Islet precursor cell (in vitro differentiated cells): ENCODE data around the gene NADK.
"Not testable (repeated sequence)": the region's sequence is repeated elsewhere in the genome, so short reads cannot be mapped to it uniquely, and the experiment has no call there.

Experiments
- DNase-seq: peaks from one replicate; pipeline ENCODE4 v3.0.0-alpha.2; 2018

The NADK gene

DNA sequence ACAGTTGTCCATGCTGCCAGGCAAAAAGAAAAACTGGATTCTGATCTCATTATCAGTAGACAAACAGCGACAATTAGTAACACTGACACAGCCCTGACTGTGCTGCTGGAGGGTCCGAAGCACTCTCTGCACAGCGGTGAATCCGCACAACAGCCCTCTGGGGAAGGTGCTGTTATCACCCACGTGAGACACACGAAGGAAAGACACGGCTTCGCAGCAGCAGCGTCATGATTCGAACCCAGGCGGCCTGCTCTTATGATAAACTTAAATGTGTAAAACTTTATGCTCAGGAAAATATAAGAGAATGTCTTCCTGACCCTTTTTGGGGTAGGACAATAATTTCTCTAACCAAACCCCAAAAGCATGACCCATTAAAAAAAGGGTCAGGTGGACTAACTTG is 35.7 kb downstream of the NADK start:
- DNase-seq: not testable (repeated sequence)

DNA sequence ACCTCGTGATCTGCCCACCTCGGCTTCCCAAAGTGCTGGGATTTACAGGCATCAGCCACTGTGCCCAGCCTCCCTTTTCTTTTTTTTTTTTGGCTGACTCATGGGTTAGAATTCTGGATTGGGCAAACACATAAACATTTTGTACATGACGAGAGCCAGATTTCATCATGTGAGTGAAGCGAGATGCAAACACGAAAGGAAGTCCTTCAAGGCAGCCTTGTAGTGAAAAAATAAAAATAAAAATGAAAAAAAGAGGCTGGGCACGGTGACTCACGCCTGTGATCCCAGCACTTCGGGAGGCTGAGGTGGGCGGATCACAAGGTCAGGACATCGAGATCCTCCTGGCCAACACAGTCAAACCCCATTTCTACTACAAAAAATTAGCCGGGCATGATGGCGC is 37.3 kb downstream of the NADK start:
- not testable (repeated sequence) for DNase-seq

DNA sequence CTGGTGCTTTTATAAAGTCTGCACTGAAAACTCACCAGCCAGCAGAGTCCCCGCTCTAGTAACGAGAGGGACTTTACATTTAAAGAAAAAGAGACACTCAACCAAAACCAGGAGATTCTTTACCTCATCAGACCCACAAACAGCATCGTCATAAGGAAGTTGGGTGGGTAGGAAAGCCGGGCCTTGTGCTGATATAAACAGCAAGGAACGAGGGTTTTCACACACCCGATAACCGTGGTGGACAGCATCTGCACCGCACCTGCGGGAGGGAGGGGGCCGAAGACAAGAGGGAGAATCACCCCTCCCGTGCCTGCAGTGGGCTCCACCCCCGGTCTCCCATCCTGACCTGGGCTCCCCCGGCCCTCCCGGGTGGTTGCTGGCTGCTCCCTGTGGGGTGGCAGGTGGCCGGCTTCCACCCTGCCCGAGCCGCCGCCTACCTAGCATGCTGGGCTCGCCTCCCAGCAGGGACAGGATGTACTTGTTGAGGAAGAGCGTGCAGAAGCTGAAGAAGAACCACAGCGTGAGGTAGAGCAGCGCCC is 39.4 kb downstream of the NADK start:
- DNase-seq: not testable (repeated sequence)

DNA sequence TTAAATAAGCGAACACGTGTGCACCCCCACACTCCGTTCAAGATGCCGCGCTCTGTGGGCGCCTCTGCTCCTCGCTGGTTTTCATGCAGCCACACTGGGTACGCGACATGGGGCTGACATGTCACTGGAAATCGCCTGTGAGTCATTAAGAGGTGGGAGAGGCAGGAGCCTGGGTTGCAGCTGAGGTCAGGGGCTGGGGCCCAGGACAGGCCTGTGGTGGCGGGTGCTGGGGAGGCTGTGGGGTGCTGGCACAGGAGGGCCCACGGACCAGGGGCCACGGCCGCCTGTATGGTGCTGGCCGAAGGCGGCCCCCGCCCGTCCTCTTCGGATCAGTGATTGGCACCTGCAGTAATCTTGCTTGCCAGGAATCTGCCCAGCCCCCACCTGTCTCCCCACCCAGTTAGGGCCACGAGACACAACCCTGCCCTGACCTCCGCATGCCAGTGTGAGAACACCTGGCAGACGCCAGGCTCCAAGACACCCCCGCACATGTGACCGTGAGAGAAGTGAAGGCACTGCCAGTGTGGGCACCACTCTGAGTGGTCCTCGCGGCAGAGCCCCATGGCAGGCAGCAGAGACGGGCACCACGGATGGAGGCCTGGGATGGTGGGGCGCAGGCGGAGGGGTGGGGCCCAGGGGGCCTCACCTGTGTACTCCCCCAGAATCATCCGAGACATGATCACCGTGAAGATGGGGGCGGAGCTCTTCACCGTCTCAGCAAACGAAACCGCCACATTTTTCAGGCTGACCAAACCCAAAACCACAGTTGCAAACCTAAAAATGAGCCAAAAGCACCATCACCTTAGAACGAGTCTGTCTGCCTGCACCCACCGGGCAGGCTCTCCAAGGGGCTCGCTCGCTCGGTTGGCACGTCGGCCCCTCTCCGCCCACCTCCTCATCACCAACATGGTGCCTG is 40.3 kb downstream of the NADK start:
- peak; percentile 18 for DNase-seq

DNA sequence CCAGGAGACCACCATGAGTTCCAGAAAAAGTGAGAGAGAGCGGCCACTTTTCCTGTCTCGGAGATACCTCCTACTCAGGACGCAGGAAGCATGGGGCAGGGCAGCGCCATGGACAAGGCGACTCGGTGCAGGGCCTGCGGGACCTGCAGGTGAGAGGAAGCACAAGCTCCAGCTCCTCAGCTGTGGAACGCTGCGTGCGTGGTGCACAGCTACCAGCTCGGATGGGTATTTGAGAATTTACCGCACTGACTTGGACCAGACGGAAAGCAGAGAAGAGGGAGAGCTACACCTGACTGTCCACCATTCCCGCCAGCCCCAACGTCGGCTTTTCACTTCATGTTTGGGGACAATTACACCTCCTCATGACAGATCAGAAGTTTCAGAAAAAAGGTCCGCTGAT is 45.9 kb downstream of the NADK start:
- peak; percentile 30 for DNase-seq

DNA sequence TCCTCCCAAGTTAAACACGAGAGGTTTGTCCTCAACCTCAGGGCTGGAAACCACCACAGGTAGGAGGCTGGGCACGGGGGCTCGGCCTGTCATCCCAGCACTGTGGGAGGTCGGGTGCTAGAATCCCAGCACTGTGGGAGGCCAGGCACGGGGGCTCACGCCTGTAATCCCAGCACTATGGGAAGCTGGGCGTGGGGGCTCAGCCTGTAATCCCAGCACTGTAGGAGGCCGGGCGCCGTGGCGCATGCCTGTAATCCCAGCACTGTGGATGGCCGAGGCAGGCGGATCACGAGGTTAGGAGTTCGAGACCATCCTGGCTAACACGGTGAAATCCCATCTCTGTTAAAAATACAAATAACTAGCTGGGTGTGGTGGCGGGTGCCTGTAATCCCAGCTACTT is 47.4 kb downstream of the NADK start:
- DNase-seq: peak; percentile 23

DNA sequence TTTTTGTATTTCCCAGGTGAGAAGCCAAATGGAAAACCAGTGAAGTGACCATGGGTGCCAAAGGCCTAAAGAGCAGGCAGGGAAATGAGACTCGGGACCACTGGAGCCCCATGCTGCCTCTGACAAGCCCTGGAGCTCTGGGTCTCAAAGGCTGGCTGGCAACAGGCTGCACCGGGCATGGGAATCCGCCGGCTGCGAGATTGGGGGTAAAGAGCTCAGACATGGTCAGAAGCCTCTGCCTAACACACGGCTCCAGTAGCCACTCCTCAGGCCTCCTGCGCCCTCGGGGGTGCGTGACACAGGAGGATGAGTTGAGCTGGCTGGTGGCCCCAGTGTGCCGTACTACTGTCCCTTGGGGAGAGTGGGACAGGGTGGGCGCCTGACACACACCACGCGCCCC is 48.0 kb downstream of the NADK start:
- peak; percentile 5 for DNase-seq

DNA sequence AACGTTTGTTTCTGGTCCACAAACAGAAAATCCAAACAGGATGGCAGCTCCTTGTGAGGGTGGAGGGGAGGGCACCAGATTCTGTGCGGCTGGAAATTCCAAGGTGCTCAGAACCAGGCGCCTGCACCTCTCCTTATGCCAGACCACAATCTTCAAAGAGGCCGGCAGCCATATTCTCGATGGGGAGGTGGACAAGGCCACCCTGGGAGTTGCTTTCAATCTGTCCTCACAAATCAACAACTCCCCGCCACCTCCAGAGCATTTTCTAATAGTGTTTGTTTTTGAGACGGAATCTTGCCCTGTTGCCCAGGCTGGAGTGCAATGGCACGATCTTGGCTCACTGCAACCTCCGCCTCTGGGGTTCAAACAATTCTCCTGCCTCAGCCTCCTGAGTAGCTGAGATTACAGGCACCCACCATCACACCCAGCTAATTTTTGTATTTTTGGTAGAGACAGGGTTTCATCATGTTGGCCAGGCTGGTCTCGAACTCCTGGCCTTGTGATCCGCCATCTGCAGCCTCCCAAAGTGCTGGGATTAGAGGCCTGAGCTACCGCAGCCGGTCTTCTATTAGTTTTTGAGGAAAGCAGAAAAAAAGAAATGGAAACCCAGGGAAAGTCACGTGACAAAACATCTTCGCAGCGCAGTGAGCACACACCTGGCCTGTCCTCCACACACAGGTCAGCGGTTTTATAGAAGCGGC is 49.0 kb downstream of the NADK start:
- DNase-seq: peak; percentile 7

DNA sequence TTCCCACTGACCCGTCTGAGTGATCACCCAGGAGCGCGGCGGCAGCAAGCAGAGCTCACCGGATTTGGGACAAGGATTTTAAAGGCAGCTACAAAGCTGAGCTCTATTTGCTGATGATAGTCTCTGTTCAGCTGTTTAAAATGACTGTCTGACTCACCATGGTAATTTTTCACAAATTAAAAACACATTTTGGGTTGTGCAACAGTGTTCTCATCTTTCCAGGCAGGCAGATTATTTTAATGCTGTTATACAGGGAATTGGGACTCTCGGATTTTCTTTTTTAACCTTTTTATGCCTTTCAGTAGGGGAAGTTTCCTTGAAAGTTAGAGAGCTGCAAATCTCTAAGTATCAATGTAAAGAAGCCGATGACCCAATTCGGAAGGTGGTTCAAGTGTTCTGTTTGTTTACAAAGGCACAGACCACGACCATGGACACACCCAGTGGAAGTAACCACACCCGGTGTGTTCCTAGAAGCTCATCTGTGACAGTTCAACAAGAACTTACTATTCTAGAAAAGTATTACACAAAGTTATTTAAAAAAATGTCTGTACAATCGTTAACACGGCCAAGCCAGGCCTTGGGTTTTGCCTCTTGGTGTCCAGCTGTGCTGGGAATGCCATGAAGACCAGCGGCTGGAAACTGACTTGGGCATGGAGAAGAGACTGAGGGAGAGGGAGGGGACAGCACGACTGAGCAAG is 49.8 kb downstream of the NADK start:
- peak; percentile 6 for DNase-seq

DNA sequence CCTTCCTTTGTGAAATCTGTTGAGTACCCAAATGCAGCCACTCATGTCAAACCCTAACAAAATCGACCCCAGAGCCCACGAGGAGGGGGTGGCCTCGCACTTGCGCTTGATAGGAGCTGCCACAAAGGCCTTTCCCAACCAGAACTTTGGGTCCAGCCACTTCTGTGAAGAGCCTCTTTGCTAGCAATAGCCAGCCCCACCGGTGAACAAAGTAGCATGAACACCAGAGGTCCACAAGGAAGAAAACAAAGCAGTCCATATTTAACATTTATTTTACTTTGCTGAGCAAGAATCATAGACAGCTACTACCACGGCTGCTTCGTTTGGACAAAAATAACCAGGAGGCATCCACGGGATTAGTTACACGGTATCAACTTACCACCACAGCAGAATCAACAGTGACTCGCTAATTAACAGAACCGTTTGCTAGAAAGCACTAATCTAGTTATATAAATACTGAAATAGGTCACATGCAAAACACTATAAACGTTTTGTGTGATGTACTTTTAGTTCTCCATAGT is 51.1 kb downstream of the NADK start:
- peak; percentile 17 for DNase-seq

DNA sequence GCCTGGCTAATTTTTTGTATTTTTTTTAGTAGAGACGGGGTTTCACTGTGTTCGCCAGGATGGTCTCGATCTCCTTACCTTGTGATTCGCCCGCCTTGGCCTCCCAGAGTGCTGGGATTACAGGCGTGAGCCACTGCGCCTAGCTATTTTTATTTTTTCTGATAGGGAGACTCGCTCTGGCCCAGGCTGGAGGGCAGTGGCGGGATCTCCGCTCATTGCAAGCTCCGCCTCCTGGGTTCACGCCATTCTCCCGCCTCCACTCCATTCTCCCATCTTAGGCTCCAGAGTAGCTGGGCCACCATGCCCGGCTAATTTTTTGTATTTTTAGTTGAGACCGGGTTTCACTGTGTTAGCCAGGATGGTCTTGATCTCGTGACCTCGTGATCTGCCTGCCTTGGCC is 52.2 kb downstream of the NADK start:
- peak; percentile 15 for DNase-seq

DNA sequence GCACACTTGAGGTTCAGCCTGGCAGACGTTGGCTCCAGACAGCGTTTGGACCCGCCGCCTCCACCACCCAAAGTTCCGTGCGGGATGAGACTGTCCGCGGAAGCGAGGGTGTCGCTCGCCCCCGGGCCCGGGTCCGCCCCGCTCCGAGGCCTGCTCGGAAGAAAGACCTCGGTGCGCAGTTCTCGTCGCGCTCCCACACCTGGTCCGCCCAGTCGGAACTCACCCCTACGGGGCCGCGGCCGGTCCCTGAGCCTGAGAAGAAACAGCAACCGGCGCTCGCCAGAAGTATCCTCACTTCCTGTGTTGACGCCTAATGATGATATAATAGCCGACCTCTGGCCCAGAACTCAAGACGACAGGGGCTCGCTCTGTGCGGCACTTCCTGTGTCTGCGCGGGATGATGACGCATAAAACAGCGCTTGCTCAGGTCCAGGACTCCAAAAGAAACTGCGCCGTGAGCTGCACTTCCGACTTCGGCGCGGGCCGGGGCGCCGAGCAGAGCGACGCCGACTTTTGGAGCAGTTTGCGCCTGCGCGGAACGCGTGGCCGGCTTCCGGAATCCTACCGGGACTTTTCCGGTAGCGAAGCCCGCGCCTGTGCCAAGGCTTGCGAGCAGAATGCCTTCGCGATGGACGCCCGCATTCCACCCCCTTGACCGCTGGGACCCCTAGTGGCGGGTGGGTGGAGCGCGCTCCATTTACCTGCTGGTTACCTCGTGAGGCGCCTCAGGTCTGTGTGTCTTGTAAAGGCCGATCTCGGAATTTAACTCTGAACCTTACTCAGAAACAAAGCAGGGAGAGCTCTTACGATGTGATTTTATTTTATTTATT is 54.0 kb downstream of the NADK start, which contains the start of gene CDK11A:
Gene CDK11A (minus strand): TSS at position 323 of the 830 bp plus-strand sequence. CDS start 1,539 bp downstream, outside the sequence.
- DNase-seq: peak; percentile 99

DNA sequence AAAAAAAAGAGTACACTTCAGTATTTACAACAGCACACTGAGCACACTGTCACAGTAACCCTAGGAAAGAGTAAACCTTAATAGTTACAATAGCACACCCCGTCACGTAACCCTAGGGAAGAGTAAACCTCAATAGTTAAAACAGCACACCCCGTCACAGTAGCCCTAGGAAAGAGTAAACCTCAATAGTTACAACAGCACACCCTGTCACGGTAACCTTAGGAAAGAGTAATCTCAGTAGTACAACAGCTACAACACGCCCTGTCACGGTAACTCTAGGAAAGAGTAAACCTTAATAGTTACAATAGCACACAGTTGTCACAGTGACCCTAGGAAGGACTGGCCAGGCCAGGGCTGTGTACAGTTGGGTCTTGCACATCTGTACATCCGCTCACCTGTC is 57.1 kb downstream of the NADK start:
- DNase-seq: peak; percentile 22

DNA sequence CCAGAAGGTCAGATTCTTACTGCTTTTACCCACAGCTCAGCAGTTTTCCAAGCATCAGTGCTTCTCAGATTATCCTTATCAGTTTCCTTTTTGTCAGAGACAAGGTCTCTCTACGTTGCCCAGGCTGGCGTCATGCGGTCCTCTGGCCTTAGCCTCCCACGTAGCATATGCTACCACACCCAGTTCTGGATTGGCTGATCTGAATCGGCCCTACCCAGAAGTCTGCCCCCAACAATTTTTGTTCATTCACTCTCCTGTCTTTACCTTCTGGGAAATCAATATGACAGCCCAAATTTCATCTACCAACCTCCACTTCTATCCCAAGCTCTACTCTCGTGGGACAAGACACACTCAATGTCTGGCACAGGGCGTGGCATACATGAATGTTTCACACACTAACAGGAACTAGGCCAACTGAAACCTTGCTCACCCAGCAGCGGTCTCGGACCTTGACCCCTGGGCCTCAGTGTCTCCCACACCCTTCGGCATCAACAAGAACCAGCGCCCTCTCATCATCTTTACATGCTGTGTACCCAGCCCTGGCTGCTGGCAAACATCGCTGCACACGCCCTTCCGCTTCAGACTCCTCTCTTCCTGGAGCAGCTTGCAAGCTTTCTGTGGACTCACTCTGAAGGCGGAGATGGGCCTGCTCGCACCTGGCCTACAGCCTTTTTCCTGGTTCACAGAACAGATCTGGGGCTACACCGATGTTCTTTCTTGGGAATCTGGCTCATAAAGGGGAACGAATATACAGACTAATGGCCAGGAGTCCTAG is 63.0 kb downstream of the NADK start:
- DNase-seq: peak; percentile 2

DNA sequence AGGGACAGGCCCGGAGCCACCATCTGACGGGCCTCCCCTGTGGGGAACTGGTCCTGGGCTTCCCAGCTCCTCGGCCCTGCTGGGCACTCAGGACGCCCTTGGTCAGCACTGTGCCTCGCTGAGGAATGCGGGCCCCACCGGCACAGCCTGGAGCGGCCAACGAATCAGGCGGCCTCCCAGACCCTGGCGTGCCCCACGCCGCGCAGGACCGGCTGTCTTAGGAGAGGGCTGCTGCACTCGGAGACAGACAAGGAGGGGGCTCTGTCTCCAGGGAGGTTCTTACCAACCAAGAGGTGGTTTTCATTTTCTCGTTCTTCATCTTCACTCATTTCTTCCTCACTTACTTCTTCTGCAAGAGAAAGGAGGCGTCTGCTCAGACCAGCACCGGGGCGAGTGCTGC is 70.4 kb downstream of the NADK start:
- DNase-seq: not testable (repeated sequence)

DNA sequence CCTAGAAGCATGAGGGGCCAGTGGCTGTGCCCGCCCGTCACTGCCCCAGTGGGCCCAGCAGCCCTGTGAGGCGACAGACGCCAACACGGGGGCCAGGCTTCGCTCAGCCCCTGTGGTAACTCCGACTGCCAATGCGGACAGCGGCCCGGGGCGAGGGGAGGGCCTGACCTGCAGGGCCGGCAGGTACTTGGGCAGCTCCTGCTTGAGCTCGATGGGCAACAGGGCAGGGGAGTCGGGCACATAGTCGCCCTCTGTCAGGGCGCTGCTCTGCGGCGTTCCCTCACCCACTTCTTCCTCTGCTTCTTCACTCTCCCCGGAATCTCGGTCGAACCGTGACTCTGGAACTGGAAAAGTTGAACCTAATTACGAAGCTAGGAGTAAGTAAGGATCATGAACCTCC is 71.0 kb downstream of the NADK start:
- not testable (repeated sequence) for DNase-seq

DNA sequence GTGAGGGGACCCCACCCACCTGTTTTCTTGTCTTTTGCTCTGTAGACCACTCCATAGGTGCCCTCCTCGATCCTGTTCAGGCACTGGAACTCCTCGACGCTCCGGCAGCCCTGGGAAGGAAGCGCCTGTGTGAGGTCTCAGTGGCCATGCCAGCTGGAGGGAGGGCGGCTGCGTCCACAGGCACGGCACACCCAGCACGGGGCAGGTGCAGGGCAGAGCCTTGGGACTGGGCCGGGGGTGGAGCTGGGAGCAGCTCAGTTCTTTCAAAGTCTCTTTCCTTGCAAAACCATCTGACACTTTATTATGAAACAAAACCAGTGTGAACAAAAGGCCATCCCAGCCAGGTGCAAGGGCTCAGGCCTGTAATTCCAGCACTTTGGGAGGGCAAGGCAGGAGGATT is 72.6 kb downstream of the NADK start:
- DNase-seq: not testable (repeated sequence)

DNA sequence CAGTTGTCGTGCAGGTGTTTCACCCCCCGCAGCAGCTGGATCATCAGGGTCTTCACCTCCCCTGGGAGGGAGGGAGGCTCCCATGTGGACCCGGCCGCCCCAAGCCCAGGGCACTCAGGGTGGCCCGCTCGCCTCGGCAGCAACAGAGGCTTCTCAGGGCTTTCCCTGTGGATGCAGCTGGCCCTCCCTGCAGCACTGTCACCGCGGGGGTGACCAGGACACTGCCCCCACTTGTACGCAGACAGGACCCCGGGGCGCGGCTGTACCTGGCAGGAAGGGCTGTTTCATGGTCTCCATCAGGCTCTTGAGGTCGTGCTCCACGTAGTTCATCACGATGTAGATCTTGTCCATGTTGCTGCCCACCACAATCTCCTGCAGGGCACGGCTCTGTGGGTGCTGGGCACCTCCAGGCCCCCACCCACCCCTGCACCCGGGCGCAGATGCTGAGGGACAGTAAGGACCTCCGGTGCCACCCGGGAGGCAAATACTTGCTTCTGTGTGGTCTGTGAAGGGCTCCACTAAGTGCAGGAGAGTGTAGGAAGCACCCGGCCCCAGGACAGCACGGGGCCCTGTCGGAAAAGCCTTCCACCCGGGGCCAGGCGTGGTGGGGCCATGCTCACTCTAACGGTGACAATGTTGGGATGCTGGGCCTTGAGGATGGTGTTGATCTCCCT is 73.8 kb downstream of the NADK start:
- DNase-seq: peak; percentile 33

DNA sequence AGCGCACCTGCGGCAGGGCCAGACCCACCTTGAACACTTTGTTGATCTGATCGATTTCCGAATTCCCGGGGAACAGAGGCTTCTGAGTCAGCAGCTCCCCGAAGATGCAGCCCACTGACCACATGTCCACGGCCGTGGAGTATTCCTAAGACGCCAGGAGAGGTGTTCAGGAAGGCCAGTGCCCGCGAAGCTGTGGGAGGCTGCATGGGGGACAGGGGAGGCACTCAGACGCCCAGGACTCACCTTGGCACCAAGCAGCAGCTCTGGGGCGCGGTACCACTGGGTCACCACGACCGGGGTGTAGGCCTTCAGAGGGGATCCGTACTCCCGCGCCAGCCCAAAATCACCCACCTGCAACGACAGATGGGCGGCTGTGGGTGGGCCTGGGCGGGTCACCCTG is 74.5 kb downstream of the NADK start:
- peak; percentile 40 for DNase-seq

DNA sequence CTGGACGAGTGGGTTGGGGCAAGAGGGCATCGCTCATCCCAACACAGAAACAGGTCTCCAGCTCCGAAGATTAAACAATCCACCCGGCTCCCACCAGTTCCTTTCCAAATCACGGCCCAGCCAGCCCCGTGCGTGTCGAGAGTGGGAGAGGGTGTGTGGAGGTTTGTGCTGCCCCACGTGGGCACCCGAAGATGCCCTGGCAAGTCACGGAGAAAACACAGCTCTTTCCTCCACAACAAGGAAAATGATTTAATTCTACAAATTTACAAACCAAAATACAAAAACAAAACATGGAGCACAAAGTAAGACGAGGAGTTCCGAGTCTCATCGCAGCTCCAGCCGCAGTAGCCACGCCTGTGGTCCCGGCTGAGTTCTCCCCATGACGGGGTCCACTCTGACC is 75.8 kb downstream of the NADK start:
- not testable (repeated sequence) for DNase-seq
